HEK293 (cell line): Measurements from ENCODE around the gene ZNF512.
"Not testable (repeated sequence)": the region's sequence is repeated elsewhere in the genome, so short reads cannot be mapped to it uniquely, and the experiment has no call there.

Experiments used
- SALL2 ChIP-seq: fragments of 450-650 bp; formaldehyde crosslinking; IDR thresholded peaks from 2 replicates; pipeline ENCODE4 v1.5.0; 2017; ENCODE audit warnings: missing biosample characterization, mild to moderate bottlenecking, missing genetic modification characterization, borderline replicate concordance
- ZEB2 ChIP-seq: fragments of 450-650 bp; formaldehyde crosslinking; IDR thresholded peaks from 2 replicates; pipeline ENCODE4 v1.5.1; 2016; ENCODE audit warnings: missing biosample characterization, missing genetic modification characterization
- ZFP69B ChIP-seq: fragments of 450-650 bp; formaldehyde crosslinking; IDR thresholded peaks from 2 replicates; pipeline ENCODE4 v1.5.1; 2016; ENCODE audit warnings: missing biosample characterization, missing genetic modification characterization
- ZNF112 ChIP-seq: fragments of 450-650 bp; formaldehyde crosslinking; IDR thresholded peaks from 2 replicates; pipeline ENCODE4 v1.5.0; 2017; ENCODE audit warnings: missing biosample characterization, missing genetic modification characterization
- ZNF280D ChIP-seq: fragments of 450-650 bp; formaldehyde crosslinking; IDR thresholded peaks from 2 replicates; pipeline ENCODE4 v1.5.1; 2016; ENCODE audit warnings: missing biosample characterization, missing genetic modification characterization
- ZNF302 ChIP-seq: fragments of 450-650 bp; formaldehyde crosslinking; IDR thresholded peaks from 2 replicates; pipeline ENCODE4 v1.5.1; 2016; ENCODE audit warnings: missing biosample characterization, missing genetic modification characterization, low read depth
- TF ChIP-seq, protein P1 (sequence below): fragments of 450-650 bp; formaldehyde crosslinking; IDR thresholded peaks from 2 replicates; pipeline ENCODE4 v1.5.1; 2016; ENCODE audit warnings: missing biosample characterization, missing genetic modification characterization
- TF ChIP-seq, protein P2 (sequence below): fragments of 450-650 bp; formaldehyde crosslinking; IDR thresholded peaks from 2 replicates; pipeline ENCODE4 v1.5.1; 2017; ENCODE audit warnings: missing biosample characterization, missing genetic modification characterization
- TF ChIP-seq, protein P3 (sequence below): fragments of 450-650 bp; formaldehyde crosslinking; IDR thresholded peaks from 2 replicates; pipeline ENCODE4 v1.5.1; 2016; ENCODE audit warnings: missing biosample characterization, missing genetic modification characterization
- TF ChIP-seq, protein P4 (sequence below): fragments of 450-650 bp; formaldehyde crosslinking; IDR thresholded peaks from 2 replicates; pipeline ENCODE4 v1.5.1; 2016; ENCODE audit warnings: missing biosample characterization, missing genetic modification characterization
- TF ChIP-seq, protein P5 (sequence below): fragments of 450-650 bp; formaldehyde crosslinking; IDR thresholded peaks from 2 replicates; pipeline ENCODE4 v1.5.1; 2016; ENCODE audit warnings: missing biosample characterization, missing genetic modification characterization

- TF ChIP-seq SALL2, ZFP69B, ZNF112, ZNF280D, ZNF302, ZEB2 (tag by site-specific recombination): not testable (repeated sequence)
- TF ChIP-seq, protein P1, sequence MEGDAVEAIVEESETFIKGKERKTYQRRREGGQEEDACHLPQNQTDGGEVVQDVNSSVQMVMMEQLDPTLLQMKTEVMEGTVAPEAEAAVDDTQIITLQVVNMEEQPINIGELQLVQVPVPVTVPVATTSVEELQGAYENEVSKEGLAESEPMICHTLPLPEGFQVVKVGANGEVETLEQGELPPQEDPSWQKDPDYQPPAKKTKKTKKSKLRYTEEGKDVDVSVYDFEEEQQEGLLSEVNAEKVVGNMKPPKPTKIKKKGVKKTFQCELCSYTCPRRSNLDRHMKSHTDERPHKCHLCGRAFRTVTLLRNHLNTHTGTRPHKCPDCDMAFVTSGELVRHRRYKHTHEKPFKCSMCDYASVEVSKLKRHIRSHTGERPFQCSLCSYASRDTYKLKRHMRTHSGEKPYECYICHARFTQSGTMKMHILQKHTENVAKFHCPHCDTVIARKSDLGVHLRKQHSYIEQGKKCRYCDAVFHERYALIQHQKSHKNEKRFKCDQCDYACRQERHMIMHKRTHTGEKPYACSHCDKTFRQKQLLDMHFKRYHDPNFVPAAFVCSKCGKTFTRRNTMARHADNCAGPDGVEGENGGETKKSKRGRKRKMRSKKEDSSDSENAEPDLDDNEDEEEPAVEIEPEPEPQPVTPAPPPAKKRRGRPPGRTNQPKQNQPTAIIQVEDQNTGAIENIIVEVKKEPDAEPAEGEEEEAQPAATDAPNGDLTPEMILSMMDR: not testable (repeated sequence)
- TF ChIP-seq, protein P2, sequence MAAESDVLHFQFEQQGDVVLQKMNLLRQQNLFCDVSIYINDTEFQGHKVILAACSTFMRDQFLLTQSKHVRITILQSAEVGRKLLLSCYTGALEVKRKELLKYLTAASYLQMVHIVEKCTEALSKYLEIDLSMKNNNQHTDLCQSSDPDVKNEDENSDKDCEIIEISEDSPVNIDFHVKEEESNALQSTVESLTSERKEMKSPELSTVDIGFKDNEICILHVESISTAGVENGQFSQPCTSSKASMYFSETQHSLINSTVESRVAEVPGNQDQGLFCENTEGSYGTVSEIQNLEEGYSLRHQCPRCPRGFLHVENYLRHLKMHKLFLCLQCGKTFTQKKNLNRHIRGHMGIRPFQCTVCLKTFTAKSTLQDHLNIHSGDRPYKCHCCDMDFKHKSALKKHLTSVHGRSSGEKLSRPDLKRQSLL (tag by site-specific recombination): not testable (repeated sequence)
- TF ChIP-seq, protein P3, sequence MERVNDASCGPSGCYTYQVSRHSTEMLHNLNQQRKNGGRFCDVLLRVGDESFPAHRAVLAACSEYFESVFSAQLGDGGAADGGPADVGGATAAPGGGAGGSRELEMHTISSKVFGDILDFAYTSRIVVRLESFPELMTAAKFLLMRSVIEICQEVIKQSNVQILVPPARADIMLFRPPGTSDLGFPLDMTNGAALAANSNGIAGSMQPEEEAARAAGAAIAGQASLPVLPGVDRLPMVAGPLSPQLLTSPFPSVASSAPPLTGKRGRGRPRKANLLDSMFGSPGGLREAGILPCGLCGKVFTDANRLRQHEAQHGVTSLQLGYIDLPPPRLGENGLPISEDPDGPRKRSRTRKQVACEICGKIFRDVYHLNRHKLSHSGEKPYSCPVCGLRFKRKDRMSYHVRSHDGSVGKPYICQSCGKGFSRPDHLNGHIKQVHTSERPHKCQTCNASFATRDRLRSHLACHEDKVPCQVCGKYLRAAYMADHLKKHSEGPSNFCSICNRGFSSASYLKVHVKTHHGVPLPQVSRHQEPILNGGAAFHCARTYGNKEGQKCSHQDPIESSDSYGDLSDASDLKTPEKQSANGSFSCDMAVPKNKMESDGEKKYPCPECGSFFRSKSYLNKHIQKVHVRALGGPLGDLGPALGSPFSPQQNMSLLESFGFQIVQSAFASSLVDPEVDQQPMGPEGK (tag by site-specific recombination): not testable (repeated sequence)
- TF ChIP-seq, protein P4, sequence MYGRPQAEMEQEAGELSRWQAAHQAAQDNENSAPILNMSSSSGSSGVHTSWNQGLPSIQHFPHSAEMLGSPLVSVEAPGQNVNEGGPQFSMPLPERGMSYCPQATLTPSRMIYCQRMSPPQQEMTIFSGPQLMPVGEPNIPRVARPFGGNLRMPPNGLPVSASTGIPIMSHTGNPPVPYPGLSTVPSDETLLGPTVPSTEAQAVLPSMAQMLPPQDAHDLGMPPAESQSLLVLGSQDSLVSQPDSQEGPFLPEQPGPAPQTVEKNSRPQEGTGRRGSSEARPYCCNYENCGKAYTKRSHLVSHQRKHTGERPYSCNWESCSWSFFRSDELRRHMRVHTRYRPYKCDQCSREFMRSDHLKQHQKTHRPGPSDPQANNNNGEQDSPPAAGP (tag by site-specific recombination): not testable (repeated sequence)
- TF ChIP-seq, protein P5, sequence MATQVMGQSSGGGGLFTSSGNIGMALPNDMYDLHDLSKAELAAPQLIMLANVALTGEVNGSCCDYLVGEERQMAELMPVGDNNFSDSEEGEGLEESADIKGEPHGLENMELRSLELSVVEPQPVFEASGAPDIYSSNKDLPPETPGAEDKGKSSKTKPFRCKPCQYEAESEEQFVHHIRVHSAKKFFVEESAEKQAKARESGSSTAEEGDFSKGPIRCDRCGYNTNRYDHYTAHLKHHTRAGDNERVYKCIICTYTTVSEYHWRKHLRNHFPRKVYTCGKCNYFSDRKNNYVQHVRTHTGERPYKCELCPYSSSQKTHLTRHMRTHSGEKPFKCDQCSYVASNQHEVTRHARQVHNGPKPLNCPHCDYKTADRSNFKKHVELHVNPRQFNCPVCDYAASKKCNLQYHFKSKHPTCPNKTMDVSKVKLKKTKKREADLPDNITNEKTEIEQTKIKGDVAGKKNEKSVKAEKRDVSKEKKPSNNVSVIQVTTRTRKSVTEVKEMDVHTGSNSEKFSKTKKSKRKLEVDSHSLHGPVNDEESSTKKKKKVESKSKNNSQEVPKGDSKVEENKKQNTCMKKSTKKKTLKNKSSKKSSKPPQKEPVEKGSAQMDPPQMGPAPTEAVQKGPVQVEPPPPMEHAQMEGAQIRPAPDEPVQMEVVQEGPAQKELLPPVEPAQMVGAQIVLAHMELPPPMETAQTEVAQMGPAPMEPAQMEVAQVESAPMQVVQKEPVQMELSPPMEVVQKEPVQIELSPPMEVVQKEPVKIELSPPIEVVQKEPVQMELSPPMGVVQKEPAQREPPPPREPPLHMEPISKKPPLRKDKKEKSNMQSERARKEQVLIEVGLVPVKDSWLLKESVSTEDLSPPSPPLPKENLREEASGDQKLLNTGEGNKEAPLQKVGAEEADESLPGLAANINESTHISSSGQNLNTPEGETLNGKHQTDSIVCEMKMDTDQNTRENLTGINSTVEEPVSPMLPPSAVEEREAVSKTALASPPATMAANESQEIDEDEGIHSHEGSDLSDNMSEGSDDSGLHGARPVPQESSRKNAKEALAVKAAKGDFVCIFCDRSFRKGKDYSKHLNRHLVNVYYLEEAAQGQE: not testable (repeated sequence)
Observed at GRCh38 chr2:27538839-27539450, 43.9 kb upstream of the ZNF512 start.
